Measurements from ENCODE around the gene LRRC8C.
A peak's percentile ranks its signal among the peaks of the same experiment; 100 is the strongest.

The LRRC8C gene

GRCh38 chr1:89633248-89633799 lies 404 bp downstream of the LRRC8C start:
- Histone ChIP-seq H3K36me3 (ENCODE audit: insufficient read depth) (no peaks in the 10 kb centered on the region), H3K4me1 (ENCODE audit: low read depth, poor library complexity, severe bottlenecking) (peaks cover 43% of the 10 kb centered on the region), H3K4me2 (peak overlapping the region; percentile 86), H4K20me1 (ENCODE audit: insufficient read depth) (no peaks in the 10 kb centered on the region), H2AFZ (ENCODE audit: low read depth) (peak overlapping the region; percentile 82), H3K27me3 (ENCODE audit: insufficient read depth, low read depth) (no peaks in the 10 kb centered on the region), H3K4me3 (IDR thresholded peaks at IDR 0.05; ENCODE audit: insufficient read depth, low read depth, low read length) (peak overlapping the region; percentile 18), H3K9ac (peak overlapping the region; percentile 61), H3K27ac (0 out of 2 replicates have a peak overlapping the region, but pooled peaks have one; percentile 26), H3K79me2 (ENCODE audit: insufficient read depth, low read depth) (0 out of 2 replicates have a peak, but pooled peaks cover 3% of the 10 kb centered on the region)
- TF ChIP-seq, protein P1, sequence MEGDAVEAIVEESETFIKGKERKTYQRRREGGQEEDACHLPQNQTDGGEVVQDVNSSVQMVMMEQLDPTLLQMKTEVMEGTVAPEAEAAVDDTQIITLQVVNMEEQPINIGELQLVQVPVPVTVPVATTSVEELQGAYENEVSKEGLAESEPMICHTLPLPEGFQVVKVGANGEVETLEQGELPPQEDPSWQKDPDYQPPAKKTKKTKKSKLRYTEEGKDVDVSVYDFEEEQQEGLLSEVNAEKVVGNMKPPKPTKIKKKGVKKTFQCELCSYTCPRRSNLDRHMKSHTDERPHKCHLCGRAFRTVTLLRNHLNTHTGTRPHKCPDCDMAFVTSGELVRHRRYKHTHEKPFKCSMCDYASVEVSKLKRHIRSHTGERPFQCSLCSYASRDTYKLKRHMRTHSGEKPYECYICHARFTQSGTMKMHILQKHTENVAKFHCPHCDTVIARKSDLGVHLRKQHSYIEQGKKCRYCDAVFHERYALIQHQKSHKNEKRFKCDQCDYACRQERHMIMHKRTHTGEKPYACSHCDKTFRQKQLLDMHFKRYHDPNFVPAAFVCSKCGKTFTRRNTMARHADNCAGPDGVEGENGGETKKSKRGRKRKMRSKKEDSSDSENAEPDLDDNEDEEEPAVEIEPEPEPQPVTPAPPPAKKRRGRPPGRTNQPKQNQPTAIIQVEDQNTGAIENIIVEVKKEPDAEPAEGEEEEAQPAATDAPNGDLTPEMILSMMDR (conservative IDR thresholded peaks at IDR 0.05; ENCODE audit: low read depth, low read length): no peak

DNA sequence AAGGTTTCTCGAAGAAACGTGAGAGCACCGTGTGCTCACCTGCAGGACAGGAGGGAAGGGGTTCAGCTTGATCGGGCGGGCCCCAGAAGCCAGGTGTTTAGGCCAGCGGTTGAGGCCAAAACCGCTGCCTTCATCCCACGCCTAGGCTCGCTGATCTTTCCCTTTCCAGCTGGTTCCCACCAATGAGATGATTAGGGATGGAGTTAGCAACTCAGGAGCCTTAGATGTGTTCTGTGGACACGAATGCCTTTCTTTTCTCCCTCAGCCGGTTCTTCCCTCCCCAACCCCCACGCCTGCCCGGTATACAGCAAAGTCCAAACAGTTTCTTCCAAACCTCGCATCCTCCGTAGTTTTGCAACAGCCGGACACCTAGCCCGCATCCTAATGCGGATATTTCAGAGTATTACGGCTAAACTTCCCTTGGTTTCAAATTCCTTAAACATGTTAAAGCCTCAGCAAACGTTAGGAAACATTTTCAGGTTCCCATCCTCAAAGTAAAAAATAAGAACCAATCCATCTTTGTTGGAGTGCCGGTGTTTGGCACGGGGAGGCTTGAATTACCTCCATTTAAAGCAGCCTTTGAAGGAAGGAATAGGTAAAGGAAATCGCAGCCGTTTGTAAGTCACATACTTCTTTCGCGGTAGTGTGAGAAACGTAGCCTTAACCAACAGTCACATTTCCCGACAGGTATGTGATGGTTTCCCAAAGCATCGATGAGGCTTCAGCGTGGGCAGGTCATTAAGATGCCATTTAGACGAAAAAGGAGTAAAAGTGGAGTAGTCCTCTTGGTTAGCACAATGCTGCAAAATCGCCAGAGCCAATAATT lies 1.1 kb downstream of the LRRC8C start:
- Histone ChIP-seq H2AFZ (ENCODE audit: low read depth) (peak overlapping the region; percentile 82), H3K4me3 (IDR thresholded peaks at IDR 0.05; ENCODE audit: insufficient read depth, low read depth, low read length) (peak overlapping the region; percentile 18), H3K4me1 (ENCODE audit: low read depth, poor library complexity, severe bottlenecking) (peaks cover 36% of the 10 kb centered on the region), H3K9ac (peak overlapping the region; percentile 61), H3K27me3 (ENCODE audit: insufficient read depth, low read depth) (no peaks in the 10 kb centered on the region), H4K20me1 (ENCODE audit: insufficient read depth) (no peaks in the 10 kb centered on the region), H3K27ac (no peak overlapping the region), H3K79me2 (ENCODE audit: insufficient read depth, low read depth) (0 out of 2 replicates have a peak, but pooled peaks cover 3% of the 10 kb centered on the region), H3K36me3 (ENCODE audit: insufficient read depth) (no peaks in the 10 kb centered on the region), H3K4me2 (peak overlapping the region; percentile 86)
- TF ChIP-seq, protein P1 (conservative IDR thresholded peaks at IDR 0.05; ENCODE audit: low read depth, low read length): no peak

DNA sequence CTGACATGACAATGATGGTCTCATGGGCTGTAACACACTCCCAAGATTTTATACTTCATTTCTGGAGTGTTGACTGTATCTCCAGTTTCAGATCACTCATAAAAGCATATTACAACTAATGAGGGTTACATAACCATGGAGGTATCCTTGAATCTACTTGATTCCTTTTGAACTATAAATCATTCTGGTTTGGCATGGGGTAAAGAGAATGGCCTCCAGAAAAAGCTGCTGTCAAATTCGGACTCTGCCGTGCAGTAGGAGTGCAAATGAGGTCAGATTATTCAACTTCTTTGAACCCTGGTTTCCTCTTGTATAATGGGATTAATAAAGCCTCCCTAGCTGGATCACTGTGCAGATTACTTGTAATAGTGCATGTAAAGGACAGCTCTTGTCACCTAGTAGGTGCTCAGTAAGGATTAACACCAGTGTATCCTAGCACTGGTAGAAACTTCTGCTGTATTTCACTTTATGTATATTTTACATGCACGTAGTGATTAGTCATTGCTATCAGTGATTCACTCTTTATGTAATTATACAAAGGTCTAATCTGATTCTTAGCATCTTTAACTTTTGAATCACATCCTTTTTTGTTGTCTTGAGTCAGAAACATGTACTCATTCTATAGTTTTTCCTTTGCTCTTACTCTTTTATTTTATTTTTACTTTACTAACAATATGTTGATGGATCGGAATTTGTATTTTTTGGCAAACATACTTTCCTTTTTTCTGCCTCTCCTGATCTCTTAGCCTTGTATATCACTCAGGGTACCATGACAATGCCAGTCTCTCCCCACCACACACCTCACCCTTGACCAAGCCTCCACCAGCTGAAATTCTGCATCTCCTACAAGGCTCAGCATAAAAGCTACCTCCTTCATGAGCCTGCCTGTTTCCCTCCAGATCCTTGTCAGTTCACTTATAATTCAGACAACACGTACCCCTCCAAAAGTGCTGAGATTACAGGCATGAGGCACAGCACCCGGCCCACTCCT lies 3.2 kb downstream of the LRRC8C start:
- Histone ChIP-seq H3K27ac (no peak overlapping the region), H3K4me1 (ENCODE audit: low read depth, poor library complexity, severe bottlenecking) (peaks cover 18% of the 10 kb centered on the region), H3K79me2 (ENCODE audit: insufficient read depth, low read depth) (0 out of 2 replicates have a peak, but pooled peaks cover 3% of the 10 kb centered on the region), H3K9ac (no peak overlapping the region), H2AFZ (ENCODE audit: low read depth) (no peak overlapping the region), H4K20me1 (ENCODE audit: insufficient read depth) (no peaks in the 10 kb centered on the region), H3K4me2 (no peak overlapping the region), H3K27me3 (ENCODE audit: insufficient read depth, low read depth) (no peaks in the 10 kb centered on the region), H3K4me3 (IDR thresholded peaks at IDR 0.05; ENCODE audit: insufficient read depth, low read depth, low read length) (no peak overlapping the region), H3K36me3 (ENCODE audit: insufficient read depth) (no peaks in the 10 kb centered on the region)
- TF ChIP-seq, protein P1 (conservative IDR thresholded peaks at IDR 0.05; ENCODE audit: low read depth, low read length): no peak

- H3K36me3 ChIP-seq (ENCODE audit: insufficient read depth): no peaks in the 10 kb centered on the region
- H3K4me3 ChIP-seq (IDR thresholded peaks at IDR 0.05; ENCODE audit: insufficient read depth, low read depth, low read length): no peak overlapping the region
- no peak overlapping the region for H3K4me2 ChIP-seq
- no peak overlapping the region for H2AFZ ChIP-seq (ENCODE audit: low read depth)
- TF ChIP-seq, protein P1 (conservative IDR thresholded peaks at IDR 0.05; ENCODE audit: low read depth, low read length): no peak
- H3K27me3 ChIP-seq (ENCODE audit: insufficient read depth, low read depth): no peaks in the 10 kb centered on the region
- H3K79me2 ChIP-seq (ENCODE audit: insufficient read depth, low read depth): 0 out of 2 replicates have a peak, but pooled peaks cover 3% of the 10 kb centered on the region
- no peak overlapping the region for H3K27ac ChIP-seq
- H3K9ac ChIP-seq: no peak overlapping the region
- no peaks in the 10 kb centered on the region for H4K20me1 ChIP-seq (ENCODE audit: insufficient read depth)
- peaks cover 13% of the 10 kb centered on the region for H3K4me1 ChIP-seq (ENCODE audit: low read depth, poor library complexity, severe bottlenecking)
Observed at GRCh38 chr1:89637496-89637895, 4.6 kb downstream of the LRRC8C start.

Measured in KMS-11 (cell line).